Right renal cortex interstitium (tissue), 3 donors: ENCODE results near the gene KRT80. TPM values are rescaled to one million over a fixed set of nuclear protein-coding genes. Genes with fewer than 3 reads are reported as not detected.

Experiments used
- DNase-seq, 3 donors: peaks; one replicate each; pipeline ENCODE4 v3.0.0-alpha.2; 2013; ENCODE audit warnings: low read depth in 3 of 3, low spot score in 2 of 3
- polyA plus RNA-seq, 3 donors: library from polyadenylated mRNA; unstranded; fragments of 120-200 nt; gene quantifications; one replicate each; pipeline ENCODE4 v1.2.1, GENCODE V29; 2013; ENCODE audit not compliant: insufficient read length in 3 of 3

KRT80 gene
- polyA plus RNA-seq, 3 donors = 0.64 to 0.89 (median 0.76) TPM

DNA sequence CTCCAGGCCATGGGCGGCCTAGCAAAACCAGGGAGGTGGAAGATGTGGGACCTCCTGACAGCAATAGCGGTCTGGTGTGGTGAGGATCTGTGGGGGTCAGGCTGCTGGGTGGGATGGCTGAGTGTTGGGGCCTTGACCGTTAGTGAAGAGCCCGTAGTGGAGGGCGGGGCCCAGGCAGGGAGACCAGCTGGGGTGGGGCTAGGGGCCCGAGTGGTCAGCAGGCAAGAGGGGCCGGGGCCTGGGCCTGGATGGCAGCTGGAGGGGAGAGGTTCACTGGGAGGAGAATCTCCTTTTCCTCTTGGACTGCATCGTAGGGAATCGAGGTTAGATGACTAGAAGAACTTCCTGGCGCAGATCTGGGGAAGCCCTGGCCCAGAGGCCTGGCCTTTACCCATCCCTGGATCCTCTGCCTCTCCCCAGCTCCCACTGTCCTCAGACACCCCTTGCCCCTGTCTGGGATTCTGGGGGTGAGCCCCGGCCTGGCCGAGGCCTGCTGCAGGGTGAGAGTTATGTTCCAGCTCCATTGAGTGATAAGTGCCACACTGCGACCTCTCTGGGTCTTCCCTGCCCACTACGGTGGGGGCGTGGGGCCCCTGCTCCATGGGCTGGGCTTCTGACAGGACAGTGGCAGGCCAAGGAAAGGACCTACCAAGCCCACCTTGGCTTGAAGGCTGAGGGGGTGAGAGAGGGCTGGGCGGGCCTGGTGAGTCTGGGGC is 47.1 kb downstream of the KRT80 start:
- no peak for DNase-seq

DNA sequence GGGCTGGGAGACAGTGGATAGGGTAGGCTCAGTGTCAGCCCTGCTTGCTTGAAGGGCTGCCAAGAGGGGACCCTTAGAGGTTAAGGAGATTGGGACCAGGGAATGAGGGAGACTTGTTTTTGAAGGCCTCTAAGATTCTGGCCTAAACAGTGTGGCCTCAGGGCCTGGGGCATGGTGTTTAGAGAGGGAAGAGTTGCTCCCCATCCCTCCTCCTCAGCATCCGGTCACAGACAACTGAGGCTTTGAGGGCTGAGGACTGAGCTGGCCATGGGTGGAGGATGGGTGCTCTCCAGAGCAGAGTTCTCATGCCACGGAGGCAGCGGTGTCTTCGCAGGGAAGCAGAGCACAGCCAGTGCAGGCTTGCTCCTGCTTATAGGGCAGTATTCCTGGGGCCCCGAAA is 49.4 kb downstream of the KRT80 start:
- no peak for DNase-seq

DNA sequence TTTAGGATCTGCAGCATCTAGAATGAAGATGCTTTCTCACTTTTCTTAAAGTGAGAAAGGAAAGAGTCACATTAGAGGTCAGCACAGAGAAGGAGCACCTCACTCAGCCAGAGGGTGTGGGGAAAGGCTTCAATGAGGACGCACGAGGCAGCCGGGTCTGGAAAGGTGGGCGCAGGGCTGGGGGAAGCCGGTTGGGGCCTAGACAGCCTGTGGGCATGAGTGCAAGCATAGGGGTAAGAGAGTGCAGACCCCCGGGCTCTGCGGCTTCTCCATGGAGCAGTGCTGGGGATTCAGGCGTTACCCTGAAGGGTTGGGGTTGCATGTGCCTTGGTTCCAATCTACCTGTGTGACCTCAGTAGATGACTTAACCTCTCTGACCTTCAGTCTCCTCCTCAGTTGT is 49.9 kb downstream of the KRT80 start:
- DNase-seq = no peak

- no peak for DNase-seq
Measured at GRCh38 chr12:52141306-52141705, 50.5 kb downstream of the KRT80 start.

DNA sequence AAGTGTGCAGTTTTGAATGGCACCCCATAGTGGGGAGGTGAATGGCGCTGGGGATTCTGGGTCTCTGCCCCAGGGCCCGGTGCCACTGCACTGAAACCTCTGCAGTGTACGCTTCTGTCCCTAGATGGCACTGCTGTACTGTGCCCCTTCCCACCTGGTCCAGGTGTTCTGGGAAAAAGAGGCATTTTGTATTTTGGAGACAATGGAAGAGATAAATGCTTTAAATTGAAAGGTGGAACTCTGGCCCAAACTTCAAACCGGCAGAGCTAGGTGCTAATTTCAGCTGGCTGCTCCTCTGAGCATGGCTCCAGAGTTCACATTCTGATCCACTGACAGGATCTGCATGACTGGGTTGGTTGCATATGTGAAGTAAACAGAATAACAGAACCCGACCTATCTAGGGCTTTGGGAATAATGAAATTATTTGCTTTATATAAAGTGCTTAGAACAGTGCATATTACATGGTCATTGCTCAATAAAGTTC is 52.2 kb downstream of the KRT80 start:
- no peak for DNase-seq

GRCh38 chr12:52139147-52139546 is 52.7 kb downstream of the KRT80 start:
- no peak for DNase-seq

GRCh38 chr12:52137746-52138145 is 54.1 kb downstream of the KRT80 start:
- no peak for DNase-seq

- no peak for DNase-seq
Measured at GRCh38 chr12:52132754-52133161, 59.1 kb downstream of the KRT80 start.

DNA sequence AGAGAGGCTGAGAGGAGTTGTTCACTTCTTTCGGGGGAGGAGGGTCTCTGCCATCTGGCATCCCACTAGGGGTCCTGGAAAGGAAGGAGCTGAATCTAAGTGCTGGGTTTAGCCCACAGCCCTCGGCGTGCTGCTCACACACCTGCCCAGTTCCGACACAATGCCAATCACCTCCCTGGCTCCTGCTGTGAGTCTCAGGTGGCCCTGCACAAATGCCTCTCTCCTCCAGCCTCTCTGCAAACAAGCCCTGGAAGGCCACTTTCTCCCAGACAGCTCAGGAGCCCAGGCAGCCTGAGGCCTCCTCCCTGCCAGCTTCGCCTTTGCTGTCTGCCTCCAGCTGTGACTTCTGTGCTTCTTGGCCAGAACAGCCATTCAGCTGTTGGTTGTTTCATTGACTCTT is 61.1 kb downstream of the KRT80 start:
- DNase-seq = no peak

GRCh38 chr12:52127683-52128450 is 63.9 kb downstream of the KRT80 start:
- DNase-seq = no peak

- no peak for DNase-seq
Measured at GRCh38 chr12:52126605-52127578, 64.9 kb downstream of the KRT80 start.

DNA sequence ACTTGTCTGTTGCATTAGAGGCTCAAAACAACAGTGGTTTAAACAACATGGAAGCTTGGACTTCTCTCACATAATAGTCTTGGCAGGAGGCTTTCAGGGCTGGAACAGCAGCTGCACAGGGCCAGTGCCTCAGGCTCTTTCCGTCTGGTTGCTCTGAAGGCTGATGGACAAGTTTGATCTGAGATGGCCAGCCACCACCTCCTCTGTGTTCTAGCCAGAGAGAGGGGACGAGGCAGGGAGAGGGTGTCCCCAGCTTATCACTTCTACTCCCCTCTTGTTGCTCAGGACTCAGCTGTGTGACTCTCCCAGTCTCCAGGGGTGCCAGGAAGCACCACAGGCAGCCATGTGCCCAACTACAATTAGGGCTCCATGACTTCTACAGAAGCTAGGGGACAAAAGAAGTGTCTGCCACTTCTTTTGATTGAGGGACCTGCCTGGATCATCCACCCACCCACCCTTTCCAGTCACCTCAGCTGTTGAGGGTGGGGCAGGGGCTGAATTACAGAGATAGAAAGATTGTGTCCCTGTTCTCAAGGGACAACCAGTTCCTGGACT is 65.7 kb downstream of the KRT80 start:
- DNase-seq = no peak

DNA sequence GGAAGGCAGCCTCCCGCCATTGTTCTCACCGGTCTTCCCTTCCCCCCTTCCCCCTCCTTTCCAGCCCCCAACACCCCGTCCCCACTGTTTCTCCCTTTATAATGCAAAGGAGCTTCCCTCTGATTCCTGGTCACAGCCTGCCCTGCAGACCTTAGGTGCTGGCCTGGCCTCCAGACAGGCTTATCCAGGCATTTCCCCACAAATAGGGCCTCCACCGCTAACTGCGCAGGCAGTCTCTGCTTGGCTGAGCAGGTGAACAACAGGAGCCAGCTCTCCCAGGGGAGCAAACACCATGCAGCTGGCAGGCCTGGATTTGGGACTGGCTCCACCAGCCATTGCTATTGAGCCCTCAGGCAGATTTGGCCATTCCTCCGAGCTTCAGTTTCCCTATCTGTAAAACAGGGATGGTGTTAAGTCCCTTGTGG is 66.3 kb downstream of the KRT80 start:
- DNase-seq = no peak

DNA sequence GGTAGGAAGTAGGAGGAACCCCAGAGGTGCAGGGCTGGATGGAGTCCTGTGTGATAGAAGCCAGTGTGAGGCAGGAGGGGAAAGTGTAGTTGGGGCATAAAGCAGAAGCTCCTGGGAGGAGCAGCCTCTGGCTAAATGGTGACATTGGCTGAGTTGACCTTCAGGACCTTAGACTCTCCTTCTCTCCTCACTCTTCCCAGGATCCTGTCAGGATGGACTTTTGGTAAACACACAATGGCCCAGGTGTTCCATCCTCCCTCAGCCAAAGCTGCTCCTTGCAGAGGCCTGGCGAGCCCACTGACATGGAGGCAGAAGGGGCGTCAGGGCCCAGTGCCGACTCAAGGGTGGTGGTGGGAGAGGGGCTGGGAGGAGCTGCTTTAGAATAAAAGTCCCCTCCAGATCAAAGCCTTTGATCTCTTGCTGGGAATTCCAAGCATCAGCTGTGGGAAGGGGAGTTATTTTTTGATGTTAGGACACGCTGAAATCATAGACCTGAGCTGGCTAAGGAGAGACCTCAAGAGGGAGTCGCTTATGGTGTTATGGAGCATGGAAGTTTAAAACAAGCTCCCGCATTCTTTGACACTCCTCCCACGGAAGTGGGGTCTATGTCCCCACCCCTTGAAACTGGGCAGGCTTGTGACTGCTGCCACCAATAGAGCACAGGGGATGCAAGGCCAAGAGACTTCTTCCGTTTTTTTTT is 68.2 kb downstream of the KRT80 start:
- no peak for DNase-seq

- DNase-seq = no peak
Measured at GRCh38 chr12:52122904-52123303, 68.9 kb downstream of the KRT80 start.

DNA sequence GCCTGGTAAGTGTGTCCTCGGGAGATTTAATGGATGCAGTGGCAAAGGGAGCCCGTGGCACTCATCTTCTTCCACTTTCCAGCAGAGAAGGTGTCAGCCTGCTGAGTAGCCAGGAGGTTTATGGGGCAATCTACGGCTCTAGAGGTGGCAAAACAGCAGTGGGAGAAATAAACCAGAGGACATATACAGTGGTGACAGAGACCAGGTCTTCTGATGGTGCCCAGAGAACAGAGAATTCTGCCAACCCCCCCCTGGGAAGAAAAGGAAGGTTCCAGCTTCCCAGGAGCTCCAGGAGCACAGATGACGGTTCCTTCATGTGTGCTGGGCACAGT is 69.3 kb downstream of the KRT80 start:
- no peak for DNase-seq

DNA sequence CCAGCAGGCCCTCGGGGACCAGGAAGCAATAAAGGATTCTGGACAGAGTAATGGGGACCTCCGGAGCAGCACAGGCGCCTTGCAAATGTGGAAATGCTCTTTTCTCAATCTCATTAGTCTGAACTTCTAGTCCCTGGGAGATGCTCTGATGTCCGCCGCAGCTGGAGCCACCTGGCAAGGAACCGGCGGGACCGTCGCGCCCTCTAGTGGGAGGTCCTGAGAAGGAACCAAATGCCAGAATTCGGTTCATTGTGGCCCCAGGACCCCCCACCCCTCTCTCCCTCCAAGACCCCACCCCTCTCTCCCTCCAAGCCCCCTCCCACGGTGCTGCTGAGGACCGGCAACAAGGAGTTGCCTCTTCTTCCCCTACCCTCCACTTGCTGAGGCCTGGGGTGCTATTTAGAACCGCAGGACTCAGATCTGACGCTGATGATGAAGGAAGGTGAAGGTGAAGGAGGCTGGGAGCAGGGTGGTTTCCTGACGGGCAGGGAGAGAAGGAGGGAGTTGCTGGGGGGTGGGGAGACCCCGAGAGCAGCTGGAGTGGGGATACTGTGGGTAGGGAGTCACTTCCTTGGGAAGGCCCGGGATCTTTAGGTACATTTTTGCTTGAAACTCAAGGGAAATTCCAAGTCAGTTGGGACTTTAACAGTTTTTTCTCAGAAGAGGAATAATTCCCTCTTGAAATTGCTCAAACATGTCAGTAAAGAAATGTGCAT is 69.8 kb downstream of the KRT80 start:
- DNase-seq = no peak

DNA sequence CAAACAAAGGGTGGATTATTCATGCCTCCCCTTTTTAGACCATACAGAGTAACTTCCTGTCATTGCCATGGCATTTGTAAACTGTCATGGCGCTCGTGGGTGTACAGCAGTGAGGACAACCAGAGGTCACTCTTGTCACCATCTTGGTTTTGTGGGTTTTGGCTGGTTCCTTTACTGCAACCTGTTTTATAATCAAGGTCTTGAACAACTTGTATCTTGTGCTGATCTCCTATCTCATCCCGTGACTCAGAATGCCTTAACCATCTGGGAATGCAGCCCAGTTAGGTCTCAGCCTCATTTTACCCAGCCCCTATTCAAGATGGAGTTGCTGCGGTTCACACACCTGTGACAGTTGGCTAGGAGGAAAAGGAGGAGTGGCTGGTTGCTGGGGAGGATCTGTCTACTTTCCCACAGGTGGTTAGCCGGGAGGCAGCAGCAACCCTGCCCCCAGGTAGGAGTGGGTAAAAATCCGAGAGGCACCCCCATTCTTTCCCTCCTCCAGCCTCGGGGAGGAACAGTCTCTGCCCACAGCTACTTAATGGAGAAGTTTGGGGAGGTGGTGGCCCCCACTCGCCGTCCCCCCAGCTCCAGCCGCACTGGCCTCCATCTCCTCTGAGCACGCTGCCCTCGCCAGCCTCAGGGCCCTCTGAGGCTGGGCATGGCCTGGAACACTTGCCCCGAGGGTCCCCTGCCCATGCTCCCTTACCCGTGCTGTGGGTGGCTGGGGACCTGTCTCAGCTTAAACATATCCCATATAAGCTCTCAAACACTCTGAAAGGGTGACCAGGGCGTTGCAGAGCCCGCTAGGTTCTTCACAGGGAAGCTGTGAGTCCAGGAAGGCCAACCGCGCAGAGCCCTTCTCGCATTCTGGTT is 70.6 kb downstream of the KRT80 start:
- DNase-seq = no peak
